Mucosa of stomach (tissue), 1 donor: ENCODE data around the gene TRAF4.

Experiments
- H3K27me3 ChIP-seq: one replicate; pipeline ENCODE4 v1.7.0; 2013; ENCODE audit warnings: mild to moderate bottlenecking, low read length; ENCODE audit not compliant: control insufficient read depth, insufficient read depth
- H3K36me3 ChIP-seq: one replicate; pipeline ENCODE4 v1.7.0; 2013; ENCODE audit warnings: low read length; ENCODE audit not compliant: control insufficient read depth, insufficient read depth
- H3K4me1 ChIP-seq: one replicate; pipeline ENCODE4 v1.7.0; 2013; ENCODE audit warnings: mild to moderate bottlenecking, low read length; ENCODE audit not compliant: control insufficient read depth, insufficient read depth
- H3K4me3 ChIP-seq: one replicate; pipeline ENCODE4 v1.7.0; 2013; ENCODE audit warnings: low read length
- H3K9ac ChIP-seq: one replicate; pipeline ENCODE4 v1.7.0; 2013; ENCODE audit warnings: mild to moderate bottlenecking, low read length, moderate library complexity
- H3K9me3 ChIP-seq: one replicate; pipeline ENCODE4 v1.7.0; 2013; ENCODE audit warnings: mild to moderate bottlenecking, low read length, moderate library complexity; ENCODE audit not compliant: control insufficient read depth
- donor health status: Pancreatic carcinoma.

The TRAF4 gene

GRCh38 chr17:28749516-28750177 lies 5.8 kb downstream of the TRAF4 start:
- Histone ChIP-seq H3K27me3 (no peaks in the 10 kb centered on the region), H3K9me3 (no peaks in the 10 kb centered on the region), H3K9ac (peak overlapping the region; percentile 9), H3K36me3 (peaks cover 28% of the 10 kb centered on the region), H3K4me3 (no peak overlapping the region), H3K4me1 (peaks cover 56% of the 10 kb centered on the region)

GRCh38 chr17:28750178-28751047 lies 6.6 kb downstream of the TRAF4 start:
- Histone ChIP-seq H3K27me3 (no peaks in the 10 kb centered on the region), H3K9ac (peak overlapping the region; percentile 30), H3K4me1 (peaks cover 55% of the 10 kb centered on the region)

GRCh38 chr17:28751600-28752366 lies 8.0 kb downstream of the TRAF4 start:
- Histone ChIP-seq H3K4me3 (no peak overlapping the region), H3K9me3 (no peaks in the 10 kb centered on the region), H3K4me1 (peaks cover 41% of the 10 kb centered on the region), H3K27me3 (no peaks in the 10 kb centered on the region), H3K9ac (no peak overlapping the region), H3K36me3 (peaks cover 28% of the 10 kb centered on the region)

More at GRCh38 chr17:28750178-28751047, 6.6 kb downstream of the TRAF4 start:
- no peak overlapping the region for H3K4me3 ChIP-seq
- H3K36me3 ChIP-seq, result peaks cover 28% of the 10 kb centered on the region
- H3K9me3 ChIP-seq, result no peaks in the 10 kb centered on the region

GRCh38 chr17:28755486-28755885 lies 11.7 kb downstream of the TRAF4 start:
- no peak overlapping the region for H3K9ac ChIP-seq
- H3K36me3 ChIP-seq, result peaks cover 10% of the 10 kb centered on the region
- H3K9me3 ChIP-seq, result no peaks in the 10 kb centered on the region
- peaks cover 4% of the 10 kb centered on the region for H3K4me1 ChIP-seq
- no peaks in the 10 kb centered on the region for H3K27me3 ChIP-seq
- H3K4me3 ChIP-seq, result no peak overlapping the region

- H3K4me1 ChIP-seq, result peaks cover 4% of the 10 kb centered on the region
- no peaks in the 10 kb centered on the region for H3K9me3 ChIP-seq
- peaks cover 3% of the 10 kb centered on the region for H3K36me3 ChIP-seq
- no peak overlapping the region for H3K9ac ChIP-seq
- no peak overlapping the region for H3K4me3 ChIP-seq
- H3K27me3 ChIP-seq, result no peaks in the 10 kb centered on the region
These were observed 12.4 kb downstream of the TRAF4 start for GRCh38 chr17:28756049-28756804.

GRCh38 chr17:28758411-28759121 lies 14.8 kb downstream of the TRAF4 start:
- peaks cover 3% of the 10 kb centered on the region for H3K36me3 ChIP-seq

GRCh38 chr17:28759256-28759865 lies 15.6 kb downstream of the TRAF4 start:
- no peak overlapping the region for H3K9ac ChIP-seq
- no peak overlapping the region for H3K4me3 ChIP-seq
- H3K27me3 ChIP-seq, result no peaks in the 10 kb centered on the region
- peaks cover 7% of the 10 kb centered on the region for H3K4me1 ChIP-seq
- H3K9me3 ChIP-seq, result no peaks in the 10 kb centered on the region
- H3K36me3 ChIP-seq, result peaks cover 3% of the 10 kb centered on the region

More at GRCh38 chr17:28758411-28759121, 14.8 kb downstream of the TRAF4 start:
- no peaks in the 10 kb centered on the region for H3K9me3 ChIP-seq
- H3K4me1 ChIP-seq, result peaks cover 7% of the 10 kb centered on the region
- H3K4me3 ChIP-seq, result no peak overlapping the region
- H3K9ac ChIP-seq, result no peak overlapping the region
- no peaks in the 10 kb centered on the region for H3K27me3 ChIP-seq

- Histone ChIP-seq H3K9me3 (no peaks in the 10 kb centered on the region), H3K36me3 (peaks cover 3% of the 10 kb centered on the region), H3K9ac (no peak overlapping the region), H3K4me3 (no peak overlapping the region), H3K27me3 (no peaks in the 10 kb centered on the region), H3K4me1 (peaks cover 7% of the 10 kb centered on the region)
These were observed 17.1 kb downstream of the TRAF4 start for GRCh38 chr17:28760601-28761562.

- H3K9me3 ChIP-seq, result no peaks in the 10 kb centered on the region
- H3K4me1 ChIP-seq, result peaks cover 7% of the 10 kb centered on the region
- no peak overlapping the region for H3K4me3 ChIP-seq
- H3K36me3 ChIP-seq, result no peaks in the 10 kb centered on the region
- H3K9ac ChIP-seq, result no peak overlapping the region
- H3K27me3 ChIP-seq, result no peaks in the 10 kb centered on the region
These were observed 19.5 kb downstream of the TRAF4 start for GRCh38 chr17:28763137-28763799.
